ENCODE measurements around the gene TIPARP. TPM values are rescaled to one million over a fixed set of nuclear protein-coding genes. Genes with fewer than 3 reads are reported as not detected.
A peak's percentile ranks its signal among the peaks of the same experiment; 100 is the strongest.

Gene TIPARP
- total RNA-seq, 1 experiment from 2014 or later = 22.1 TPM

DNA sequence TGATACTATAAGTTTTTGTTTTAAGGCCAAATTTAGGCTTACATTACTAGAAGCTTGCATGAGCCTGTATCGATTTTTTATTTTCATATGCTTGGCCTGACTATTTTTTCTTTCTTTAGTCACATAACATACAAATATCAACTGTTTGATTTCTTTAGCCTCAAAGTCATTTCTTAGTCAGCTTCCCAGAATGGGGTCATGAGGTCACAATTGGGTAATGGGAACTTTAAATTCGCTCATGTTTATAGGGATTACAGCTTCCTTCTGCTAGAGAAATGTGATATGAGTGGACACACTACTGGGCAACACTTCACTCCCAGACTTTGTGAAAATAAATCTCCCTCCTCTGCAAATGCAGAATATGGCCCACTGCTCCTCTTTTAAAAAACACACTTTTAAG is 9.1 kb upstream of the TIPARP start:
- H3K36me3 ChIP-seq (ENCODE audit: control insufficient read depth, insufficient read depth, low read length) = no peaks in the 10 kb centered on the region
- H3K4me3 ChIP-seq (ENCODE audit: low read depth in 2 of 2, low read length in 2 of 2) = no peak overlapping the region
- no peaks in the 10 kb centered on the region for H3K4me1 ChIP-seq (ENCODE audit: control insufficient read depth, insufficient read depth, low read length)
- TF ChIP-seq TCF7L2 (IDR thresholded peaks at IDR 0.05; ENCODE audit: low read depth, low read length) (no peak), SIN3A (IDR thresholded peaks at IDR 0.05; ENCODE audit: borderline replicate concordance, insufficient read depth, low read depth, low read length) (no peak), POLR2AphosphoS5 (IDR thresholded peaks at IDR 0.05; ENCODE audit: low read depth, low read length) (no peak)
- TF ChIP-seq, protein P1, sequence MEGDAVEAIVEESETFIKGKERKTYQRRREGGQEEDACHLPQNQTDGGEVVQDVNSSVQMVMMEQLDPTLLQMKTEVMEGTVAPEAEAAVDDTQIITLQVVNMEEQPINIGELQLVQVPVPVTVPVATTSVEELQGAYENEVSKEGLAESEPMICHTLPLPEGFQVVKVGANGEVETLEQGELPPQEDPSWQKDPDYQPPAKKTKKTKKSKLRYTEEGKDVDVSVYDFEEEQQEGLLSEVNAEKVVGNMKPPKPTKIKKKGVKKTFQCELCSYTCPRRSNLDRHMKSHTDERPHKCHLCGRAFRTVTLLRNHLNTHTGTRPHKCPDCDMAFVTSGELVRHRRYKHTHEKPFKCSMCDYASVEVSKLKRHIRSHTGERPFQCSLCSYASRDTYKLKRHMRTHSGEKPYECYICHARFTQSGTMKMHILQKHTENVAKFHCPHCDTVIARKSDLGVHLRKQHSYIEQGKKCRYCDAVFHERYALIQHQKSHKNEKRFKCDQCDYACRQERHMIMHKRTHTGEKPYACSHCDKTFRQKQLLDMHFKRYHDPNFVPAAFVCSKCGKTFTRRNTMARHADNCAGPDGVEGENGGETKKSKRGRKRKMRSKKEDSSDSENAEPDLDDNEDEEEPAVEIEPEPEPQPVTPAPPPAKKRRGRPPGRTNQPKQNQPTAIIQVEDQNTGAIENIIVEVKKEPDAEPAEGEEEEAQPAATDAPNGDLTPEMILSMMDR (IDR thresholded peaks at IDR 0.05) = no peak
- TF ChIP-seq, protein P2, sequence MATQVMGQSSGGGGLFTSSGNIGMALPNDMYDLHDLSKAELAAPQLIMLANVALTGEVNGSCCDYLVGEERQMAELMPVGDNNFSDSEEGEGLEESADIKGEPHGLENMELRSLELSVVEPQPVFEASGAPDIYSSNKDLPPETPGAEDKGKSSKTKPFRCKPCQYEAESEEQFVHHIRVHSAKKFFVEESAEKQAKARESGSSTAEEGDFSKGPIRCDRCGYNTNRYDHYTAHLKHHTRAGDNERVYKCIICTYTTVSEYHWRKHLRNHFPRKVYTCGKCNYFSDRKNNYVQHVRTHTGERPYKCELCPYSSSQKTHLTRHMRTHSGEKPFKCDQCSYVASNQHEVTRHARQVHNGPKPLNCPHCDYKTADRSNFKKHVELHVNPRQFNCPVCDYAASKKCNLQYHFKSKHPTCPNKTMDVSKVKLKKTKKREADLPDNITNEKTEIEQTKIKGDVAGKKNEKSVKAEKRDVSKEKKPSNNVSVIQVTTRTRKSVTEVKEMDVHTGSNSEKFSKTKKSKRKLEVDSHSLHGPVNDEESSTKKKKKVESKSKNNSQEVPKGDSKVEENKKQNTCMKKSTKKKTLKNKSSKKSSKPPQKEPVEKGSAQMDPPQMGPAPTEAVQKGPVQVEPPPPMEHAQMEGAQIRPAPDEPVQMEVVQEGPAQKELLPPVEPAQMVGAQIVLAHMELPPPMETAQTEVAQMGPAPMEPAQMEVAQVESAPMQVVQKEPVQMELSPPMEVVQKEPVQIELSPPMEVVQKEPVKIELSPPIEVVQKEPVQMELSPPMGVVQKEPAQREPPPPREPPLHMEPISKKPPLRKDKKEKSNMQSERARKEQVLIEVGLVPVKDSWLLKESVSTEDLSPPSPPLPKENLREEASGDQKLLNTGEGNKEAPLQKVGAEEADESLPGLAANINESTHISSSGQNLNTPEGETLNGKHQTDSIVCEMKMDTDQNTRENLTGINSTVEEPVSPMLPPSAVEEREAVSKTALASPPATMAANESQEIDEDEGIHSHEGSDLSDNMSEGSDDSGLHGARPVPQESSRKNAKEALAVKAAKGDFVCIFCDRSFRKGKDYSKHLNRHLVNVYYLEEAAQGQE (IDR thresholded peaks at IDR 0.05; ENCODE audit: insufficient read depth in 1 of 2, low read depth in 2 of 2, low read length in 1 of 2) = no peak
- ChIA-PET POLR2A (no interaction called here), CTCF (no interaction called here)
- DNase-seq (ENCODE audit: low read depth, low spot score) = no peak
- no peaks in the 10 kb centered on the region for H3K27me3 ChIP-seq (ENCODE audit: control insufficient read depth, insufficient read depth, low read length)
- BruUV-seq (replicated peaks) = no TSS peak
- intact Hi-C loops (cut with micrococcal nuclease; ENCODE audit: unreplicated experiment) (no loop called here), in situ Hi-C loops (cut with HindIII; ENCODE audit: low pct_unique_long_range_greater_than_20kb, low sequenced_read_pairs) (no loop called here)
- no peaks in the 10 kb centered on the region for H3K9me3 ChIP-seq (ENCODE audit: control insufficient read depth, insufficient read depth, low read depth, low read length)
- no peak overlapping the region for H3K27ac ChIP-seq (ENCODE audit: low read length)
- no peak for ATAC-seq

DNA sequence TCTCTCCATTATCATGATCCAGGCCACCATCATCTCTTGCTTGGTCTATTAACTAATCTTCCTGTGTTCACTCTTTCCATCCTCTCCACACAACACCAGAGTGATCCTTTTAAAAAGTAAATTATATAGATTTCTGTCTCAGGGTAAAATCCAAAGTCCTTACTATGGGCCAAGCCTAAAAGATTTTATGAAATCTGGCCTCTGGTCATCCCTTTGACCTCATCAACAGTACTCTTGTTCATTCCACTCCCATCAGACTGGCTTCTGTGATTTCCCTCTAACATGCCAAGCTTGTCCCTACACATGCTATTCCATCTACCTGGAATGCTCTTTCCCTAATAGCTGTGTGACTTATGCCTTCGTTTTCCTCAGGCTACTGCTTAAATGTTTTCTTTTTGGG is 8.3 kb upstream of the TIPARP start:
- Histone ChIP-seq H3K27ac (ENCODE audit: low read length) (no peak overlapping the region), H3K36me3 (ENCODE audit: control insufficient read depth, insufficient read depth, low read length) (no peaks in the 10 kb centered on the region), H3K4me1 (ENCODE audit: control insufficient read depth, insufficient read depth, low read length) (no peaks in the 10 kb centered on the region), H3K27me3 (ENCODE audit: control insufficient read depth, insufficient read depth, low read length) (no peaks in the 10 kb centered on the region), H3K9me3 (ENCODE audit: control insufficient read depth, insufficient read depth, low read depth, low read length) (no peaks in the 10 kb centered on the region), H3K4me3 (ENCODE audit: low read depth in 2 of 2, low read length in 2 of 2) (no peak overlapping the region)
- intact Hi-C loops (cut with micrococcal nuclease; ENCODE audit: unreplicated experiment) = no loop called here
- TF ChIP-seq POLR2AphosphoS5 (IDR thresholded peaks at IDR 0.05; ENCODE audit: low read depth, low read length) (no peak), TCF7L2 (IDR thresholded peaks at IDR 0.05; ENCODE audit: low read depth, low read length) (no peak)
- ChIA-PET POLR2A (no interaction called here), CTCF (no interaction called here)
- ATAC-seq (no peak), DNase-seq (ENCODE audit: low read depth, low spot score) (no peak)
- no TSS peak for BruUV-seq (replicated peaks)
- in situ Hi-C loops (cut with HindIII; ENCODE audit: low pct_unique_long_range_greater_than_20kb, low sequenced_read_pairs) = no loop called here

DNA sequence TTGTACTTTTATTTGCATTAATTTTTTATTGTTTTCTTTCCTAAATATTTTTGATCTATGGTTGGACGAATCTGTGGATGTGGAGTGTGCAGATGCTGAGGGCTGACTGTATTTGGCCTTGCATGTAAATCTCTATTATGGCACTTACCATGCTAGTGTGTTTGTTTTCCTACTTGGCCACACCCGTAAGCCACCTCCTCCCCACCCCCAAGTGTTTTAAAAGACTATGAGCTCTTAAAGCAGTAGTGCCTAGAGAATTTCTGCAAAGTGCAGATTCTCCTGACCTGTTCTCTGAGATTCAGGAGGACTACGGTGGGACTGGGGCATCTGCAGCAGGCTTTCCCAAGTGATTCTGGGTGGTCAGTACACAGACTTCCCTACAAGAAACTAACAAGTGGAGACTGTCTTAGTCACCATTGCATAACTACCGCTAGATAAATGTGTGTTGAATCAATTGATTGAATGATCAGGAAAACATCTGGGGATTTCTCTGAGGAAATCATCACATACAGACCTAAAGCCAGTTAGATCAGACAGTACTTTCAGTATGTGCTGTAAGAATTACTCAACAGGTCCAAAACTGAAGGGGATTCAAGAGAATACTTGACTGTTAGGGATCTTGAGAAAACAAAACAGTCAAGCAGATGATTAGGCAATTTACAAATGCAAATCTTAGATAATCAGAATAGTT is 6.2 kb upstream of the TIPARP start:
- ChIA-PET CTCF (no interaction called here), POLR2A (no interaction called here)
- ATAC-seq (peak; percentile 70), DNase-seq (ENCODE audit: low read depth, low spot score) (no peak)
- intact Hi-C loops (cut with micrococcal nuclease; ENCODE audit: unreplicated experiment) (no loop called here), in situ Hi-C loops (cut with HindIII; ENCODE audit: low pct_unique_long_range_greater_than_20kb, low sequenced_read_pairs) (no loop called here)
- no TSS peak for BruUV-seq (replicated peaks)
- Histone ChIP-seq H3K36me3 (ENCODE audit: control insufficient read depth, insufficient read depth, low read length) (no peaks in the 10 kb centered on the region), H3K27ac (ENCODE audit: low read length) (no peak overlapping the region), H3K9me3 (ENCODE audit: control insufficient read depth, insufficient read depth, low read depth, low read length) (no peaks in the 10 kb centered on the region), H3K27me3 (ENCODE audit: control insufficient read depth, insufficient read depth, low read length) (no peaks in the 10 kb centered on the region), H3K4me3 (ENCODE audit: low read depth in 2 of 2, low read length in 2 of 2) (no peak overlapping the region), H3K4me1 (ENCODE audit: control insufficient read depth, insufficient read depth, low read length) (no peaks in the 10 kb centered on the region; the same call in 1 of the 2 replicates)
- TF ChIP-seq SIN3A (IDR thresholded peaks at IDR 0.05; ENCODE audit: borderline replicate concordance, insufficient read depth, low read depth, low read length) = no peak
